ENCODE measurements around the gene TMEM128.

DNA sequence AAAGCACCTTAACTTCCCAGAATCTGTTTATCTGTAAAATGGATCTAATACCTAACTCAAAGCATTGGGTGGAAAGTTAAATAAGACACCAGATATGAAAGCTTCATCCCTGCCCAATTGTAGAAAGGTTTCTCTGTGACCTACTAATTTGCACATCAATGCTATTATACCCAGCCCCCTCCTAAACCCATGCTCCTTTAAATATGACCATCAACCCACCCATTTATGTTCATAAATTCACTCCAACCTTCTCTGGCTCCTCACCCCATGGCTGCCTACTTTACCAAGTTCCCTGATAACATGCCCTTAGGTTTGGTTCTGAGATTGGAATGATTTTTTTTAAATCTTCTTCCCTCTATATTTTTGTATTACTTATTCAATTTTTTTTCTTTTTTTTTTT is 40.1 kb upstream of the TMEM128 start:
- TF ChIP-seq, protein P1, sequence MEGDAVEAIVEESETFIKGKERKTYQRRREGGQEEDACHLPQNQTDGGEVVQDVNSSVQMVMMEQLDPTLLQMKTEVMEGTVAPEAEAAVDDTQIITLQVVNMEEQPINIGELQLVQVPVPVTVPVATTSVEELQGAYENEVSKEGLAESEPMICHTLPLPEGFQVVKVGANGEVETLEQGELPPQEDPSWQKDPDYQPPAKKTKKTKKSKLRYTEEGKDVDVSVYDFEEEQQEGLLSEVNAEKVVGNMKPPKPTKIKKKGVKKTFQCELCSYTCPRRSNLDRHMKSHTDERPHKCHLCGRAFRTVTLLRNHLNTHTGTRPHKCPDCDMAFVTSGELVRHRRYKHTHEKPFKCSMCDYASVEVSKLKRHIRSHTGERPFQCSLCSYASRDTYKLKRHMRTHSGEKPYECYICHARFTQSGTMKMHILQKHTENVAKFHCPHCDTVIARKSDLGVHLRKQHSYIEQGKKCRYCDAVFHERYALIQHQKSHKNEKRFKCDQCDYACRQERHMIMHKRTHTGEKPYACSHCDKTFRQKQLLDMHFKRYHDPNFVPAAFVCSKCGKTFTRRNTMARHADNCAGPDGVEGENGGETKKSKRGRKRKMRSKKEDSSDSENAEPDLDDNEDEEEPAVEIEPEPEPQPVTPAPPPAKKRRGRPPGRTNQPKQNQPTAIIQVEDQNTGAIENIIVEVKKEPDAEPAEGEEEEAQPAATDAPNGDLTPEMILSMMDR (IDR thresholded peaks at IDR 0.05; ENCODE audit: low read length) = no peak
- no peak for TF ChIP-seq EZH2 (IDR thresholded peaks at IDR 0.05; ENCODE audit: borderline replicate concordance, low read length)
